GM13976 (cell line): ENCODE measurements around the gene NAP1L4.

Experiments
- DNase-seq: peaks from one replicate; pipeline ENCODE4 v3.0.0; 2012; ENCODE audit warnings: low spot score
- CTCF ChIP-seq: IDR thresholded peaks from 2 replicates; pipeline ENCODE4 v1.5.1; 2012; ENCODE audit warnings: borderline replicate concordance, mild to moderate bottlenecking; ENCODE audit not compliant: insufficient read depth; ENCODE audit errors: extremely low read depth, missing control alignments, control extremely low read depth
- in situ Hi-C: fragments of 300-500 bp; cut with MboI; formaldehyde crosslinking; loops from one replicate; pipeline ENCODE4 v1.12.0; 2022; ENCODE audit warnings: low sequenced_read_pairs, mixed read lengths, inconsistent platforms; ENCODE audit not compliant: unreplicated experiment

NAP1L4 gene

GRCh38 chr11:2929531-2929949 is 62.6 kb downstream of the NAP1L4 start:
- no peak for TF ChIP-seq CTCF
- peak; percentile 80 for DNase-seq
- in situ Hi-C loops = no loop called here

- peak; percentile 77 for DNase-seq
- in situ Hi-C loops = no loop called here
- TF ChIP-seq CTCF = no peak
Measured at GRCh38 chr11:2928605-2929530, 63.3 kb downstream of the NAP1L4 start, which contains the start of gene PHLDA2. Gene PHLDA2, minus strand, starts transcription at chr11:2929420. Its CDS starts 56 bp downstream, at chr11:2929364.

- in situ Hi-C loops = no loop called here
- no peak for DNase-seq
- no peak for TF ChIP-seq CTCF
Measured at GRCh38 chr11:2927851-2928604, 64.1 kb downstream of the NAP1L4 start.

- no peak for TF ChIP-seq CTCF
- in situ Hi-C loops = no loop called here
- DNase-seq = no peak
Measured at GRCh38 chr11:2927121-2927800, 64.9 kb downstream of the NAP1L4 start.

- in situ Hi-C loops = no loop called here
- no peak for DNase-seq
- TF ChIP-seq CTCF = no peak
Measured at GRCh38 chr11:2926611-2927051, 65.5 kb downstream of the NAP1L4 start.
